ENCODE measurements around the gene PBX1. TPM values are rescaled to one million over a fixed set of nuclear protein-coding genes. Genes with fewer than 3 reads are reported as not detected.

Gene PBX1
- total RNA-seq, 1 experiment from 2014 or later, result 9.8 TPM

DNA sequence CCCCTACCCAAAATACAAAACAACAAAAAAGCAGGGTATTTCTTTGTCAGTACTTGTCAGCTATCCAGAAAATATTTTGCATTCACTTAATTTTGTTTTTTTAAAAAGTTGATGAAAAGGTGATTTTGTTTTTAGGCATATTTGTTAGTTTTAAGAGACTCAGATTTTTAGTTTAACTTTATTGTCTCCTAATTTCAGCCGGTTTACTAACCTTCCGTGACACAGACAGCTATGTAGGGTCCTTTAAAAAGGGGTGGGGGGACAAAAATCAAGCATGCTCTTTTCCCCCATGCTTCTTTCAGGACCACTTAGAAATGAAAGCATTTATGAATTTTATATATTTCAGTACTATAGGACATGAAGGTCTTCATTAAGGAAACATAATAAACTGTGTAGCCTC is 1.6 kb downstream of the PBX1 start:
- no peak overlapping the region for H3K27ac ChIP-seq (ENCODE audit: low read length)
- peak overlapping the region; percentile 84 for H3K4me2 ChIP-seq (ENCODE audit: low read length)
- POLR2A ChIA-PET (ENCODE audit: unreplicated experiment), result no interaction called here
- no peaks in the 10 kb centered on the region for H3K36me3 ChIP-seq (ENCODE audit: low read depth, low read length)
- H3F3A ChIP-seq (ENCODE audit: low read length, unreplicated experiment), result no peaks in the 10 kb centered on the region
- BruUV-seq (replicated peaks), result no TSS peak
- intact Hi-C loops (cut with micrococcal nuclease), result no loop called here
- no peaks in the 10 kb centered on the region for H3K27me3 ChIP-seq (ENCODE audit: low read length)
- H3K4me1 ChIP-seq (ENCODE audit: insufficient read depth, low read length), result peaks cover 10% of the 10 kb centered on the region
- peak overlapping the region; percentile 52 for H3K9ac ChIP-seq (ENCODE audit: low read length)
- H4K20me1 ChIP-seq (ENCODE audit: low read length), result no peaks in the 10 kb centered on the region
- CTCF ChIA-PET, result no interaction called here
- H3K9me3 ChIP-seq (ENCODE audit: low read length), result no peaks in the 10 kb centered on the region
- peak overlapping the region; percentile 71 for H3K4me3 ChIP-seq (ENCODE audit: low read length)
- ATAC-seq, result no peak
- DNase-seq, result no peak
- H3K79me2 ChIP-seq (ENCODE audit: low read length), result 0 out of 2 replicates have a peak, but pooled peaks cover 5% of the 10 kb centered on the region
- H2AFZ ChIP-seq (ENCODE audit: low read length), result peak overlapping the region; percentile 96
- TF ChIP-seq EZH2phosphoT487 (IDR thresholded peaks at IDR 0.05; ENCODE audit: borderline replicate concordance, low read length) (no peak), EZH2 (IDR thresholded peaks at IDR 0.05; ENCODE audit: low read length, unreplicated experiment) (no peak)
- TF ChIP-seq, protein P1, sequence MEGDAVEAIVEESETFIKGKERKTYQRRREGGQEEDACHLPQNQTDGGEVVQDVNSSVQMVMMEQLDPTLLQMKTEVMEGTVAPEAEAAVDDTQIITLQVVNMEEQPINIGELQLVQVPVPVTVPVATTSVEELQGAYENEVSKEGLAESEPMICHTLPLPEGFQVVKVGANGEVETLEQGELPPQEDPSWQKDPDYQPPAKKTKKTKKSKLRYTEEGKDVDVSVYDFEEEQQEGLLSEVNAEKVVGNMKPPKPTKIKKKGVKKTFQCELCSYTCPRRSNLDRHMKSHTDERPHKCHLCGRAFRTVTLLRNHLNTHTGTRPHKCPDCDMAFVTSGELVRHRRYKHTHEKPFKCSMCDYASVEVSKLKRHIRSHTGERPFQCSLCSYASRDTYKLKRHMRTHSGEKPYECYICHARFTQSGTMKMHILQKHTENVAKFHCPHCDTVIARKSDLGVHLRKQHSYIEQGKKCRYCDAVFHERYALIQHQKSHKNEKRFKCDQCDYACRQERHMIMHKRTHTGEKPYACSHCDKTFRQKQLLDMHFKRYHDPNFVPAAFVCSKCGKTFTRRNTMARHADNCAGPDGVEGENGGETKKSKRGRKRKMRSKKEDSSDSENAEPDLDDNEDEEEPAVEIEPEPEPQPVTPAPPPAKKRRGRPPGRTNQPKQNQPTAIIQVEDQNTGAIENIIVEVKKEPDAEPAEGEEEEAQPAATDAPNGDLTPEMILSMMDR (conservative IDR thresholded peaks at IDR 0.05; ENCODE audit: low read depth, low read length), result no peak
- H3K9me2 ChIP-seq (replicated peaks; ENCODE audit: low read length), result no peaks in the 10 kb centered on the region

DNA sequence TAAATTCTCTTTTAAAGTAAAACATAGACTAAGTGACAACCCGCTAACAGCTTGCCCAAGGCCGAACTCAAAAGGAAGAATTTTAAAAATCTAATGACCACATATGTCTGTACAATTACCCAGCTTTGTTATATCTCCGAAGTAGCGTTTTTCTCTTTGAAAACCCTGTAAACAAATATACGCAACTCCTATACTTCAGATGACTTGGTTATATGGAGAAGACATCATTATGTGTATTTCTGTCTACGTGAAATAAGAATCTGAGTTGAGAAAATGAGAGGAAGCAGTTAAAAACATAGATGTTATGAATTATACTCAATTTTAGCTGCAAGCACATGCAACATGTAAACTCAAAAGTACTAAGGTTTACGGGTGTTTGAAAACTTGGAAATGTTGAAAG is 2.0 kb downstream of the PBX1 start:
- Histone ChIP-seq H3K9me3 (ENCODE audit: low read length) (no peaks in the 10 kb centered on the region), H3K27me3 (ENCODE audit: low read length) (no peaks in the 10 kb centered on the region), H3K4me3 (ENCODE audit: low read length) (peak overlapping the region; percentile 71), H3K4me1 (ENCODE audit: insufficient read depth, low read length) (peaks cover 10% of the 10 kb centered on the region), H3F3A (ENCODE audit: low read length, unreplicated experiment) (no peaks in the 10 kb centered on the region), H3K4me2 (ENCODE audit: low read length) (peak overlapping the region; percentile 84), H3K9me2 (replicated peaks; ENCODE audit: low read length) (no peaks in the 10 kb centered on the region), H4K20me1 (ENCODE audit: low read length) (no peaks in the 10 kb centered on the region), H3K36me3 (ENCODE audit: low read depth, low read length) (no peaks in the 10 kb centered on the region), H3K9ac (ENCODE audit: low read length) (peak overlapping the region; percentile 52; the same call in 1 of the 2 replicates), H2AFZ (ENCODE audit: low read length) (peak overlapping the region; percentile 96), H3K27ac (ENCODE audit: low read length) (no peak overlapping the region), H3K79me2 (ENCODE audit: low read length) (0 out of 2 replicates have a peak, but pooled peaks cover 5% of the 10 kb centered on the region)
- intact Hi-C loops (cut with micrococcal nuclease), result no loop called here
- DNase-seq (peak; percentile 16), ATAC-seq (no peak)
- BruUV-seq (replicated peaks), result no TSS peak
- POLR2A ChIA-PET (ENCODE audit: unreplicated experiment), result interaction anchor here (0.7 kb wide), 1 partner anchor 89 kb away, joined by 3 read pairs; no protein-coding TSS in a partner anchor
- CTCF ChIA-PET, result no interaction called here
- TF ChIP-seq, protein P1 (conservative IDR thresholded peaks at IDR 0.05; ENCODE audit: low read depth, low read length), result no peak
- TF ChIP-seq EZH2phosphoT487 (IDR thresholded peaks at IDR 0.05; ENCODE audit: borderline replicate concordance, low read length) (0 out of 2 replicates have a peak, but pooled peaks have one; percentile 23), EZH2 (IDR thresholded peaks at IDR 0.05; ENCODE audit: low read length, unreplicated experiment) (no peak)

DNA sequence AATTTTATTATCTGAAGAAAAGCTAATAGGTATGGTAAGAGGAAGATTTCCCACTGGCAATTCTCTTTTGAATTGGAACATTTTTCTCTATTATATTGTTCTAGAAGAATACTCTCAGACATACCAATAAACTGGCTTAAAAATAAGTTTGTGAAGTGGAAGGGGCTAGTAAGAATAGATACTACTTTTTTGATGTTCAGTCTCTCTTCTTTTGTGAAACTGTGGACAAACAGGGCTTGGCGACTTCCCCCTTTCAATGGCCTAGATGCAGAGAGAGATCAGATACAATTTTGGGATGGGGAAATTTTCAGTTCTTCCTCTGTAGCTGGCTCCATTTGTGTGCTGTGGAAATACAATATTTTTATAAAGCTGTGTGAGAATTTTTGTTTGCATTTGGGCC is 2.5 kb downstream of the PBX1 start:
- no peaks in the 10 kb centered on the region for H3K9me2 ChIP-seq (replicated peaks; ENCODE audit: low read length)
- H3K79me2 ChIP-seq (ENCODE audit: low read length), result 0 out of 2 replicates have a peak, but pooled peaks cover 5% of the 10 kb centered on the region
- peak overlapping the region; percentile 71 for H3K4me3 ChIP-seq (ENCODE audit: low read length)
- H3K9ac ChIP-seq (ENCODE audit: low read length), result peak overlapping the region; percentile 52; the same call in 1 of the 2 replicates
- ChIA-PET CTCF (no interaction called here), POLR2A (ENCODE audit: unreplicated experiment) (interaction anchor here (0.7 kb wide), 1 partner anchor 89 kb away, joined by 3 read pairs; no protein-coding TSS in a partner anchor)
- BruUV-seq (replicated peaks), result no TSS peak
- H3K9me3 ChIP-seq (ENCODE audit: low read length), result no peaks in the 10 kb centered on the region
- H3K27me3 ChIP-seq (ENCODE audit: low read length), result no peaks in the 10 kb centered on the region
- ATAC-seq (no peak), DNase-seq (peak; percentile 10)
- TF ChIP-seq EZH2phosphoT487 (IDR thresholded peaks at IDR 0.05; ENCODE audit: borderline replicate concordance, low read length), result no peak
- H3K4me1 ChIP-seq (ENCODE audit: insufficient read depth, low read length), result peaks cover 10% of the 10 kb centered on the region
- no peaks in the 10 kb centered on the region for H3F3A ChIP-seq (ENCODE audit: low read length, unreplicated experiment)
- H4K20me1 ChIP-seq (ENCODE audit: low read length), result no peaks in the 10 kb centered on the region
- peak overlapping the region; percentile 84 for H3K4me2 ChIP-seq (ENCODE audit: low read length)
- H3K36me3 ChIP-seq (ENCODE audit: low read depth, low read length), result no peaks in the 10 kb centered on the region
- H2AFZ ChIP-seq (ENCODE audit: low read length), result peak overlapping the region; percentile 96
- H3K27ac ChIP-seq (ENCODE audit: low read length), result no peak overlapping the region
- intact Hi-C loops (cut with micrococcal nuclease), result no loop called here
